Stomach (tissue), 4 donors: ENCODE measurements around the gene ATP2B2.

Source experiments
- EP300 ChIP-seq: sonication (generic); formaldehyde crosslinking; IDR thresholded peaks from one replicate; pipeline ENCODE4 v1.6.1; 2017; ENCODE audit warnings: antibody characterized with exemption
- POLR2A ChIP-seq, 4 donors: fragments of 450-650 bp; IDR thresholded peaks; one replicate each; pipeline ENCODE4 v1.6.1; 2016; ENCODE audit warnings: antibody characterized with exemption in 4 of 4, control low read depth in 2 of 4, mild to moderate bottlenecking in 1 of 4, moderate library complexity in 1 of 4
- TF ChIP-seq, protein P1 (sequence below), 7 experiments: fragments of 450-650 bp in 4 of 7; fragments of 200-600 bp in 3 of 7; sonication (generic) in 3 of 7; IDR thresholded peaks; one replicate each; pipeline ENCODE4 v1.5.1; 2016 to 2019; ENCODE audit warnings: antibody characterized with exemption in 7 of 7, control low read depth in 2 of 7, mild to moderate bottlenecking in 1 of 7

DNA sequence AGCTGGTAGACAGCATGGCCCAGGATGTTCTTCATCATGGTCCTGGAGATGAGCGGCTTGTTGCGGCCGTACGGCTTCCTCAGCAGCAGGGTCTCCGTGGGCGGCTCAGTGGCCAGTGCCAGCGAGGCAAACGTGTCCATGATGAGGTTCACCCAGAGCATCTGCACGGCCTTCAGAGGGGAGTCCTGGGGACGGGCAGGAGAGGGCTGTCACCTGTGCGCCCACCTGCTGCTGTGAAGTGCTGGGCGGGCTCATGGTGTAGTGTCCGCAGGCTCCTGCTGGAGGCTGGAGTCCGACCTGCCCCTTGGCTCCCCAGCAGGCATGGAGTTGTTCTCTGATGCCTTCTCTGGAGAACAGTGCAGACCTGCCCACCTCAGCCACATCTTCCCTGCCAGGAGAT is 162.6 kb downstream of the ATP2B2 start:
- TF ChIP-seq, protein P1, sequence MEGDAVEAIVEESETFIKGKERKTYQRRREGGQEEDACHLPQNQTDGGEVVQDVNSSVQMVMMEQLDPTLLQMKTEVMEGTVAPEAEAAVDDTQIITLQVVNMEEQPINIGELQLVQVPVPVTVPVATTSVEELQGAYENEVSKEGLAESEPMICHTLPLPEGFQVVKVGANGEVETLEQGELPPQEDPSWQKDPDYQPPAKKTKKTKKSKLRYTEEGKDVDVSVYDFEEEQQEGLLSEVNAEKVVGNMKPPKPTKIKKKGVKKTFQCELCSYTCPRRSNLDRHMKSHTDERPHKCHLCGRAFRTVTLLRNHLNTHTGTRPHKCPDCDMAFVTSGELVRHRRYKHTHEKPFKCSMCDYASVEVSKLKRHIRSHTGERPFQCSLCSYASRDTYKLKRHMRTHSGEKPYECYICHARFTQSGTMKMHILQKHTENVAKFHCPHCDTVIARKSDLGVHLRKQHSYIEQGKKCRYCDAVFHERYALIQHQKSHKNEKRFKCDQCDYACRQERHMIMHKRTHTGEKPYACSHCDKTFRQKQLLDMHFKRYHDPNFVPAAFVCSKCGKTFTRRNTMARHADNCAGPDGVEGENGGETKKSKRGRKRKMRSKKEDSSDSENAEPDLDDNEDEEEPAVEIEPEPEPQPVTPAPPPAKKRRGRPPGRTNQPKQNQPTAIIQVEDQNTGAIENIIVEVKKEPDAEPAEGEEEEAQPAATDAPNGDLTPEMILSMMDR (IDR thresholded peaks at IDR 0.05) = no peak
- TF ChIP-seq EP300 (no peak), POLR2A (IDR thresholded peaks at IDR 0.05) (no peak)
